HG02884 (cell line): Measurements from ENCODE around the gene ARHGAP19.

Experiments used
- ATAC-seq: cut with Tn5 transposase; IDR thresholded peaks from one replicate; pipeline ENCODE4 v1.9.1; 2021; ENCODE audit warnings: mild to moderate bottlenecking, moderate library complexity; ENCODE audit not compliant: unreplicated experiment

ARHGAP19 gene

DNA sequence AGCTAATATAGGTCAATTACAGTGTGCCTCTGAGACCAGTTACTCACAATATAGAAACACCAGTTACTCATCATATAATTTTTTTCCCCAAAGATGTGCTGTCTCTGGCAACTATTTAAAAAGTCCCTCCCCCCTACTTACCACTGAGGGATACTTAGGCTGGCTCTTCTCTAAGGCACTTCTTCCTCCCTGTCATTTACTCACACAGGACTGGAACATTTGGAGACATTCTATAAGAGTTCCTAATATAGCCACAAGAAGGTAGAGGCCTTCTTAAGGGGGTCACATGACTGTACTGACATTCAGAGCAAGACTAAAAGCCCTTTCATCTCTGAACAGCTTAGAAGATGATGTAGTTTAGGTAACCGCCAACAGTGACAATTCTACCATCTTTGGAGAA, 62.3 kb downstream of the ARHGAP19 start:
- ATAC-seq = no peak

DNA sequence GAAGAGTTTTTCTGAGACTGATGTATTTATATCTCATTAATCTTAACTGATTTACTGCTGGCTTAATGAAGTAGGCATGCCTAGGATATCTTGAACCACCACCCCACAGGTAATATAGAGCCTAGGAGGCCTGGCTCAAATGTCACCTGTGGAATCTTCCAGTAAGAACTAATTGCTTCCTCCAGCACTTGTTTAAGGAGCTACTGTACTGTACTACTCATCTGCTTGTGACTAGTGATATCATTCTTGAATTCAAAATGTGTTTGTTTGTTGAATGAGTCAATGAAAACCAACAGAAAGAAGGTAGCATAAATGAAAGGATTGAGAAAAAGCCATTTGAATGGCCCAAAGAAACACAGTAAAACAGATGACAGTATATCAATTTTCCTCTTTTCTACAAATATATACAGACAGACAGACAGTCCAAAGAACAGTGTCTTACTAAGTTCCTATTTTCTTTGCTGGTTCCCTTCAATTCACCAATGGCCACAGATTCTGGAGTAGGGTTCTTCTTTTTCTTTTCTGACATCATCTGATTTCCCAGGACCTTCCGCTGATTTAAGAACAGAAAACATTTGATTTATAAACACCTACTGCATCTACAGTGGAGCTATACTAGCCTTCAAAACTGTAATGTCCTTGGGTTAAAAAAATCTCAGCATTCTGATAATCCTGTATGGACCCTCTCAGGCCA, 63.0 kb downstream of the ARHGAP19 start:
- ATAC-seq = no peak

DNA sequence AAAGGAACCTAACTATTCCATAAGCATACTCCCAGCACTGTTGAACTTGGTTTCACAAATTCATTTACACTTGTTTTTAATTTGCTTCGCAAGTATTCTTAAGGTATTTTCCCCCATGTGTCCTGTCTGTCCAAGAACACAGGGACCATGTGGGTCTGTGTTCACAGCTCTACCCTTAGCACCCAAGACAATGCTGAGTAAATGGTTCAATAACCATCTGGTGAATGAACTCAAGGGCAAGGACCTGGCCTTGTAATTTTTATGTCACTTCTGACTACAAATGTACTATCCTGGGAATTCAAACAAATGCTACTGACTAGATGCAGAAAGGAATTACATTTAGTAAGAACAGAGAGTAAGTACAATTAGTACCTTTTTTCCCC, 63.7 kb downstream of the ARHGAP19 start:
- no peak for ATAC-seq

DNA sequence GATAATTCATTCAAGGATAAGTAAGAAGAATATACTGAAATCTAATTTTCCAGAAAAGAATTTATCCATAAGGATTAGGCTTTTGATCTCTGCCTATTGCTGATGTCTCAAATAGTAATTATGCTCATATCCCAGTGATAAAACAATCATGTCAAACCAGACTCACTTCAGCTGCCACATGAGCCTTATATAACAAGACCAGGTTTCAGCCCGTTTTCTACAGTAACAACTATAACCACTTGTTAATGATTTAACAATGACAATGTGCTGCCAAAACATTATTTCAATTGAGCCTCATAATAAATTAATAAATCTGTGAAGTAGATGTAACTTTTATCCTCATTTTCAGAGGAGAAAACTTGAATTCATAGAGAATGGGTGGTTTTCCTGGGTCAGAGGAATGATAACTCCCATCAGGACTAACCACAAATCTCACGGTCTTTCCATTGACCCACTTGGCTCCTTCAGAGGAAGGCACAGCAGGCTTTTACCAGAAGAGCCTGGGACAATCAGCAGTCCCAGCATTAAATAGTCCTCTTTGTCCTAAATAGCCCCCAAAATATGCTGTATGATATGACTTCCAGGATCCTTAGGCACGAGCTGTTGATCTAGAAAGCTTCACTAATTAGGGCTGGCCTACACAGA, 64.2 kb downstream of the ARHGAP19 start:
- ATAC-seq = no peak

DNA sequence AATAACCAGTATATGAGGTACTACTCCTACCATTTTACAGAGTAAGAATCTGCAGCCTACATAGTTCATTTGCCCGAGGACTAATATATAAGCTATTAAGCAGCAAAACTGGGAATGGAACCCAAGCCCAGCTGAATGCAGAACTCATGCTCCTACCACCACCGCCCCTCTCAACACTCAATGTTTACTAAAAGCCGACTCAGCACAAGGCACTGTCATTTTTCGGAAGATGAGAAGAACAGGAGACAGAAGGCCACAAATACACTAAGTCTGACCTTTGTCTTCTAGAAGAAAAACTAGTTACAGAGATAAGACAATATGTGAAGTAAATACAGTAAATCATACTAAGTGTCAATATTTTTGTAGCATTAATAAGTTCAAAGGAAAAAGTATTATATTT, 66.0 kb downstream of the ARHGAP19 start:
- ATAC-seq = no peak

DNA sequence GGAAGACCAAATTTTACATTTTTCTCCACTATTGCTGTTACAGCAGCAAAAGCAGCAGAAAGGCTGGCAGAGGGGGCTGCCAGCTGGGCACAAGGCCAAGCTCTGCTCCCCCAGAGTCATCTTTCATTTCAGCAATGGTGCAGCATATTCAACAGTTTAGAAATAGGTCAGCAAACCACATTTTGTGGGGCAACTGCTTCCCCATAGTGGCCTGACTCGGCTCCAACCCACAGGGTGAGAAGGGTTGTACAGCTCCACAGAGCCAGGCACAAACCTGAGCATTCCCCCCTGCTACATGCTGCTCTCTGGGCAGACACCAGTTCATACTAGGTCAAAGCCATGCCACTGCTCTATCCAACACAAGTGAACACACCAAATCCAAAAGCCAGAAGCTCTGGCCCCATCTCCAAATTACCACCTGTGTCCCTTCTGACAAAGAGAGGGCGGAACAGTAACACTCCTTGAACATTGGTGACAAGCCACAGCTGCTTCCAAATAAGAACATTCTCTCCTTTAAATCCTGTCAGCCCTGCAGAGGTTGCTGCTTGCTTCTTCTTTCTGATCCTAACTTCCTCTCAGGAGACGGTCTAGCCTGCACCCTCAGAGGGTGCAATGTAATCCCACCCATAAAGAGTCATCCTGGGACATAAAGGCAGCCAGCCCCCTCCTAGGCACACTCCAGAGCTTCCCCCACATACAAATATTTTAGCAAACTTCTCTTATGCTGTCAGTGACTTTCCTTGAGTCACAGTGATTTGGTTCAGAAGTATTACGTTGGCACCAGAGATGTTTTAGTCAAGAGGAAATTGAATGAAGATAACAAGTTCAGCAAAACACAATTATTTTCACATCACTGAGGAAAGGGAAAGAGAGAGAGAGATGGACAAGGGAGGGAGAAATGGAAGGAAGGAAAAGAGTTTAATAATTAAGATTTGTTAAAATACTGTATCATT, 67.7 kb downstream of the ARHGAP19 start:
- no peak for ATAC-seq

DNA sequence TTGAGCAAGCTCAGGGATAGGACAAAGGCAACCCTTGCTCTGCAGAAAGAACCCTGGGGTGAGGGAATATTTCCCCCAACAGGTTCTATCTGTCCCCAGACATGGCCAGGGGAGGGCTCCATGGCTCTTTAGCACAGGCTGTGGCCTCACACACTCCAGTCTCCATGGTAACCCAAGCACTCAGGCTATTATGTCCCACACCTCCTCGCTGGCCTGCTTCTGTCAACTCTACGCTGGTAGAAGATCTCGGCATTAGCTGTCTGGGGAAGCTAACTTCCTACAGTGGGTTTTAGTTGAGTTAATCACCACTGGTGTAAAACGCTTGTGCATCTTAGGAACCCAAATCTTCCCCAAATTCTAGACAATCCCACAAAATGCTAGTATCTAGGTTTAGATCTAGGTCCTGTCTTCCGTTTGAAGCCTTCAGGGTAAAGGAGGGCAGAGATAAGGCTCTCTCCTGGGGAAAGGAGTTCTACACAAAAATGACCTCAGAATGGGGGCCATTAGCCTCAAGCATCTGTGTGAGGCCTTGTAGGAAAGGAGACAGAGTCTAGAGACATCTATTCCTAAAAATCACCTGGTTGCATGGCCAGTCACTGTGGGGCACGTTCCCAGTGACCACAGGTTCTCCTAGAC, 70.0 kb downstream of the ARHGAP19 start:
- ATAC-seq = no peak

DNA sequence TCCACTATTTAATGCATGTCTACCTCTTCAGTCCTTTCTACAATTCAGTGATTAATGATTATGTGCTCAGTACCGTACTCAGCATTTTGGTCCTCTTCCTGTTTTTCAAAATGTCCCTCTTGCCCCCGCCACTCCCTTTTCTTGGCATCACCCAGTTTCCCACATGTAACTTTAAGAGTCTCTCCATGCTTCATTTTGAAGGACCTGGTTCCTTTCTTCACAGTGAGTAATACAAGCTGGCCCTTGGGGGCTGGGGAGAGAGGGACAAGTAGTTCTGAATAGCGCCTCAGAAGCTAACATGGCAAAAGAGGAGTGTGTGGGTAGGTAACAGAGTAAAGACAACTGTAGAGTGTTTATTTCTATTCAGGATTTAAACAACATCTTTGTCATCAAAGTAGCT, 72.1 kb downstream of the ARHGAP19 start:
- no peak for ATAC-seq

DNA sequence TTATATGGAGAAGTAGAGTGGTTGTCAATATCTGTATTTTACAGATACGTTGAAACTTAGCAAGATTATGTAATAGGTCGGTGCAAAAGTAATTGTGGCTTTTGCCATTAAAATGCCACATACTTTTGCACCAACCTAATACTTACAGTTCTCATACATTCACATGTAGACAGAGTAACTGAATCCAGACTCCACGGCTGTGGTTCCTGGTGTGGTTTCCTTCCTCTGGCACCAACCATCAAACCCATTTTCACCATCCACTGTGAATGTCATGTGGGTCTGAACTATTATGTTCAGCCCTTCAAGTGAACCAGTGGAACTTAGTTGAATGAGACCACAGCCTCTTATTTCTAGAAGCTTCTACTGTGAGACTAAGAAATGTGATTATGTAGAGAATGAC, 75.1 kb downstream of the ARHGAP19 start:
- no peak for ATAC-seq

DNA sequence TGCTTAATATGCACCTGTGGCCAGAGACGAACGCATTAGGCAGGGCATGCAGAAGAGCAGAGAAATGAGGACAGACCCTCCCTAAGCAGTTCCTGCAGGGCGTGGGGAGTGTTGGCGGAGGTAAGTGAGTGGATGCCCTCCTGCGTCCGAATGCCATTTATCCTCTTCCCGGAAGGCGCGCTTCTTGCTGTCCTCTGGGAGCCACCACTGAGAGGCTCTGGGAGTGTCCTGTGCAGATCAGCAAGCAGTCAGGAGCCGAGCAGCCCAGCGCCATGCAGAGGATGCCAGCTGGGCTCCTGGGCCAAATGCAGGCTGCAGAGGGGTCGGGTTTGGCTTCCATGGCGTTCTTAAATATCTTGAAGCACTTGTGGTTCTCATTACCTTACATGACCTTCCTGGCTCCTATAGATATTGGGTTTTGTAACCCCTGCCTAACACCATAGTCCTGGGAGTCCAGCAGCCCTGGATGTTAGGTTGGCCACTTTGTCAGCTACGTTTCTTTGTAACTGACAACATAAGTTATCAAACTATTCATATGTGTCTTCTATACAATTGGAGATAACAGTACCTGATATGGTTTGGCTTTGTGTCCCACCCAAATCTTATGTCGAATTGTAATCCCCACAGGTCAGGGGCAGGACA, 76.7 kb downstream of the ARHGAP19 start:
- ATAC-seq = no peak

DNA sequence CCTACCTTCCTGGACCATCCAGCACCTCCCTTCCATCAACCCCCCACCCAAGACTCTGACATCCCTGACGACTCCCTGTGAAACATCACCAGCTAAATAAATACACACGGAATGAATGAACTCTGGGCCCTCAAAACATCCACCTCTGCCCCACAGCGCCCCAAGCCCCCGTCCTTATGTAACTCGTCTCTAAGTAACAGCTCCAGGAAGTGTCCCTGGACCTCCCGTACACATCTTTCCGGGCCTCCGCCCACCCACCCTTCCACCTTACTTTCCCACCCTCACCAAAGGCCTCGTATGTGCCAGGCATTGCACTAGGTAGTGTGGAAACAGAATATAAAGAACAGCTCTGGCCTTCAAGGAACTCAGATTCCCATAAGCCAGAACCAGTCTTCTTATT, 79.0 kb downstream of the ARHGAP19 start:
- ATAC-seq = no peak

DNA sequence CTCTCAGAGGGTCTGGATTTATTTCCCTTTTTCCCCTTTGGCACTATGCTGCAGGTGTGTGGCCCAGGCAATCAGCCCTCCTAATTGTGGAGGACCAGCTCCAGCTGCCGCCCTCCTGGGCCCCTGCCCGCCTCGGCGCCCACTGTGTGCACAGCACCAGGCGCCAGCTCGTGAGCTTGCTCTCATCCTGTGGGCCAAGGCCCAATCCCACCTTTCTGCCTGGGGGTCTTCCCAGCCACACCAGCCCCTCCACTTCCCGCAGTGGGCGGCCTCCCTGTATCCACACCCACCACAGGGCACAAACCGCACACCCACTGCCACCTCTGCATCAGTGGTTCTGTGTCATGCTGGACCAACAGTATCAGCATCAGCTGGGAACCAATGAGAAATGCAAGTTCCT, 81.2 kb downstream of the ARHGAP19 start:
- no peak for ATAC-seq

DNA sequence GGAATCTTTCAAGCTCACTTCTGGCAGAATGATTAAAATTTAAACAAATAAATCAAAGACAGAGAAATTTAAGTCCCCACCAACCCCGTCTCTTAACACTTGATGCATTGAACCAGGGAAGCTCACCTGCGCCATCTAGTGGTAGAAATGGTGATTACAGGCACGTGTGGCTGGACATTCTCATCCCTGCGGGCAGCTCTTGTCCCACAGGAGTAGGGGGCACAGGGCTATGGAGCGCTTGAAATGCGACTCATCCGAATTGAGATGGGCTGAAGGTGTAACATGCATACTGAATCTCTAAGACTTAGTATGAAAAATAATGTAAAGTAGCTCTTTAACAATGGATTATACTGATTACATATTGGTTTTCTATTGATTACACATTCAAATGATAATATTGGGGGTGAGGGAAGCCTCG, 81.9 kb downstream of the ARHGAP19 start:
- ATAC-seq = no peak

DNA sequence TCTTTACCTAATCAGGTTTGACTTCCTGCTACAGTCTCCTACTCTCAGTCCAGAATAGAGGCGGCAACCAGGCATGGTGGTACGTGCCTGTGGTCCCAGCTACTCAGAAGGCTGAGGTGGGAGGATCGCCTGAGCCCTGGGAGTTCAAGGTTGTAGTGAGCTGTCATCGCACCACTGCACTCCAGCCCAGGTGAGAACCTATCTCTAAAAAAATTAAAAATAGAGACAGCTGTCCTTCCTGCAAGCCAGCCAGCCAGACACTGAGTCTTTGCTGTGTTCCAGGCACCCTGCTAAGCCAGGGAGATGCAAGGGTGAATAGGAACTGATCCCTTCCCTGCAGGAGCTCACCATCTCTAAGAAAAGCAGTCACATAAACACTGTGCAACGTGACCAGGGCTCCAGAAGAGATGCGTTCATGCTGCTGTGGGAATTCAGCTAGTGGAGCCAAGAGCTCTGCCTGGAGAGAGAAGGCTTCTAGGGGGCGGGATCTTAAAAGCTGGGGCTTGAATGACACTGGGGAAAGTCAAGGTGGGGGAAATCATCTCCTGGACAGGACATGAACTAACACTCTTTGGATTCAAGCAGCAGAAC, 84.6 kb downstream of the ARHGAP19 start:
- ATAC-seq = no peak

DNA sequence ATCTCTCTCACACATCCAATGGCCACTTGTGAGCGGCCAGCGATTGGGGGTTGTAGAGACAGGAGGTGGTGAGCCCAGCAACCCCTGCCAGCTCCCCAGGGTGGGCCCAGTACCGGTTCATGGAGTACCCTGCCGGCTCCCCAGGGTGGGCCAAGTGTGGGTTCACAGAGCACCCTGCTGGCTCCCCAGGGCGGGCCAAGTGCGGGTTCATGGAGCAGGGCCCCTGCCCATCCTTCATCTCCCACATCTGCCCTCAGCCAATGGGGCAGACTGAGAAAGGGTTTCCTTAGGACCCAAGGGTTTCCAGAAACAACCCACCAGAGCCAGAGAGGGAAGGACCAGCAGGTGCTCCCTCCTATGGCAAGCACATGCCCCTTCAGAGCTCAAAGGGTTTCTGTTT, 85.3 kb downstream of the ARHGAP19 start:
- ATAC-seq = no peak

DNA sequence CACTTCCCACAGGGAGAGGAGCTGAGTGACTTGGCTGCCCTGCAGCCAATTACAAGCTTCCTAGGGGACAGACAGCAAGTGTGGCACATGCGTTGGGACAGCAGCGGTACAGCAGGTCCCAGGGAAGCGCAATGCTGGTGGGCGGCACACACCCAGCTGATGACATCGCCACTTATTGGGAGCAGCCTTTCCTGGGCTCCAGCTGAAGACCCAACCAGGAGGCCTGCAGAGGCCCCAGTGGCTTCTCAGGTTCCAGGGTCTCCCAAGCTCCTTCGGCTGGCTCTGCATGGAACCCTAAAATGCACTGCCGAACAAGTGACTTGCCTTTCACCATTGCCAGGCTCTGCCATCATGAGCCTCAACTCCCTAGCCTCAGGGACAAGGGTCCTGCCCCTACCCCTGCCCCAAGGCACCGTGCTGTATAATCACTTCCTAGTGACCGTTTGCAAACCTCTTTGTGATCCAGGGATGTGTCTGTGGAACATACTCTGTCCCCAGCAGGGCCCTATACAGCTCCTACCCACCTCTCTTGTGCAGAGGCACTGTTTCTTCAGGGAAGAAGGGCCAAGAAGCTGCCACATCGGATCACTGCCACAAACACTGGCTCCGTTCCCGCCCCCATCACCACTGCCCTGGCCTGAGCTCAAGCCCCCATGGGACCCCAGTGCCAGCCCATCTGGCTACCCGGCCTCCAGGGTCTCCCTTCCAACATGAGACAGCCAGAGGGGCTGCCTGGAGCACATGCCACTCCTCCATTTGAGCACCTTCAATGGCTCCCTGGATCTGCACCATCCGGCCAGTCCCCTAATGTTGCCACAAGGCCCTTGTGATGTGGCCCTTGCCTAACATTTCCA, 87.4 kb downstream of the ARHGAP19 start:
- ATAC-seq = no peak

DNA sequence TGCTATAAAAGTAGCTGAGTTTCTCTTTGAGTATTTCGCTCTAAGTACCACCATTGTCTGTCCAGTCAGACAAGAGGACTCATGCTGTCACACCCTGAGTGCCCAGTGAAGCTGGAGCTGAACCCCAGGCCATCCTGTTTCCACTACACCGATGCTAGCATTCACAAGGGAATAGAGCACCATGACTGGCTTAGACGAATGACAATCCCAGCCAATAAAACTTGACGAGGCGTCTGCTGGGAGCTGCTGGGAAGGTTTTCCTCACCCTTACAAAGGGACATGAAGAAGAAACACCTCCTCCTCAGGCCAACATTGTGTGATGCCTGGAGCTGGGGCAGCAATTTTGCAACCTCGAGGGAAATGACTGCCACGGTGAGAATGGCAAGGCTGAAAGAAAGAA, 89.2 kb downstream of the ARHGAP19 start:
- no peak for ATAC-seq

DNA sequence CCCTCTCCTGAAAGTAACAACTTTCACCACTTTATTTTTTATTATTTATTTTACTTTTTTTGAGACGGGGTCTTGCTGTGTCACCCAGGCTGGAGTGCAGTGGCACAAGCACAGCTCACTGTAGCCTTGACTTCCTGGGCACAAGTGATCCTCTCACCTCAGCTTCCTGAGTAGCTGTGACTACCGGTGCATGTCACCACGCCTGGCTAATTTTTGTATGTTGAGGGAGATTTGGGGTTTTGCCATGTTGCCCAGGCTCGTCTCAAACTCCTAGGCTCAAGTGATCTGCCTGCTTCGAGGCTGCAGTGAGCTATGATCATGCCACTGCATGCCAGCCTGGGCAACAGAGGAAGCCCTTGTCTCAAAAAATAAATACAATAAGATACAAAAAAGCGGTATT, 91.8 kb downstream of the ARHGAP19 start:
- no peak for ATAC-seq

DNA sequence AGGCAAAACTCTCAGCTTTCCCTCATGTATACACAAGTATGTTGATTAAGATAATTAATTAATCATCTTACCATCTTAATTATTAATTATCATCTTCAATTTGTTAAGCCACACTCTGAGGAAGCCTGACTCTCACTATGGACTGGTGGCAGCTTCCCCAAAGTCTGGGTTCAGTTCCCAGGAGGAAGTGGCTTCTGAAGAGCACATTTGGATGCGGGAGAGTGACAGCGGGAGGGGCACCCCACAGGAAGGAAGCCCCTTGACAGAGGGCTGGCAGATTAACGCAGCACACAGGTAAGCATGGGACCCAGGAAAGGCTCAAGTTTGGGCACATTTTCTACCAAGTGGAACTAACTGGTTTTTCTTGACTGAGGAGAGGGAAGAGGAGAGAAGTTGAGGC, 93.3 kb downstream of the ARHGAP19 start:
- ATAC-seq = no peak
